Measurements from ENCODE around the gene USP34. TPM values are rescaled to one million over a fixed set of nuclear protein-coding genes. Genes with fewer than 3 reads are reported as not detected.
"Not testable (repeated sequence)": the region's sequence is repeated elsewhere in the genome, so short reads cannot be mapped to it uniquely, and the experiment has no call there.

USP34 gene
- total and polyA plus RNA-seq, 4 donors, result 25.2 to 146 (median 91.3) TPM

GRCh38 chr2:61493523-61493942 lies 22.6 kb upstream of the USP34 start:
- WGBS, 2 donors, result 57 to 62% methylated on average over 2 of the region's 2 CpGs
- intact Hi-C loops (cut with DNase I), result no loop called here
- Histone ChIP-seq H3K27ac (ENCODE audit: low read depth in 1 of 2, low read length in 2 of 2) (no peak overlapping the region), H3K9me3 (ENCODE audit: control insufficient read depth, low read length) (no peaks in the 10 kb centered on the region), H3K4me3 (ENCODE audit: low read length in 2 of 2) (no peak overlapping the region), H3K27me3 (ENCODE audit: control insufficient read depth in 1 of 2, insufficient read depth in 2 of 2, low read length in 1 of 2) (no peaks in the 10 kb centered on the region), H3K36me3 (ENCODE audit: control insufficient read depth in 1 of 2, insufficient read depth in 2 of 2, low read length in 1 of 2) (peaks cover 4 to 9% of the 10 kb centered on the region in 2 donors), H3K4me1 (ENCODE audit: control insufficient read depth in 1 of 2, insufficient read depth in 2 of 2, low read length in 2 of 2) (no peaks in the 10 kb centered on the region)
- ATAC-seq (ENCODE audit: low FRiP score) (no peak), DNase-seq (no peak)

- H3K27ac ChIP-seq (ENCODE audit: low read depth in 1 of 2, low read length in 2 of 2), result no peak overlapping the region
- H3K36me3 ChIP-seq (ENCODE audit: control insufficient read depth in 1 of 2, insufficient read depth in 2 of 2, low read length in 1 of 2), result peaks cover 4 to 7% of the 10 kb centered on the region in 2 donors
- no peak overlapping the region for H3K4me3 ChIP-seq (ENCODE audit: low read length in 2 of 2)
- intact Hi-C loops (cut with DNase I), result no loop called here
- no peak for DNase-seq
- no peaks in the 10 kb centered on the region for H3K9me3 ChIP-seq (ENCODE audit: control insufficient read depth, low read length)
- no peak for ATAC-seq (ENCODE audit: low FRiP score)
- WGBS, 2 donors, result 92 to 96% methylated on average over 2 of the region's 2 CpGs
- no peaks in the 10 kb centered on the region for H3K4me1 ChIP-seq (ENCODE audit: control insufficient read depth in 1 of 2, insufficient read depth in 2 of 2, low read length in 2 of 2)
- H3K27me3 ChIP-seq (ENCODE audit: control insufficient read depth in 1 of 2, insufficient read depth in 2 of 2, low read length in 1 of 2), result no peaks in the 10 kb centered on the region
Measured at GRCh38 chr2:61492476-61492875, 21.6 kb upstream of the USP34 start.

GRCh38 chr2:61485281-61485680 lies 14.4 kb upstream of the USP34 start:
- ATAC-seq (ENCODE audit: low FRiP score) (no peak), DNase-seq (no peak)
- Histone ChIP-seq H3K27me3 (ENCODE audit: control insufficient read depth in 1 of 2, insufficient read depth in 2 of 2, low read length in 1 of 2) (no peaks in the 10 kb centered on the region), H3K4me3 (ENCODE audit: low read length in 2 of 2) (no peak overlapping the region), H3K36me3 (ENCODE audit: control insufficient read depth in 1 of 2, insufficient read depth in 2 of 2, low read length in 1 of 2) (peaks cover 2% of the 10 kb centered on the region in 2 donors), H3K27ac (ENCODE audit: low read depth in 1 of 2, low read length in 2 of 2) (no peak overlapping the region), H3K9me3 (ENCODE audit: control insufficient read depth, low read length) (no peaks in the 10 kb centered on the region), H3K4me1 (ENCODE audit: control insufficient read depth in 1 of 2, insufficient read depth in 2 of 2, low read length in 2 of 2) (no peaks in the 10 kb centered on the region)
- intact Hi-C loops (cut with DNase I), result no loop called here
- WGBS, 2 donors, result 95 to 96% methylated on average over 5 of the region's 5 CpGs

GRCh38 chr2:61478086-61478485 lies 7.2 kb upstream of the USP34 start:
- WGBS, 2 donors, result 89 to 90% methylated on average over 6 of the region's 6 CpGs
- ATAC-seq (ENCODE audit: low FRiP score) (no peak), DNase-seq (no peak)
- H3K4me1 ChIP-seq (ENCODE audit: control insufficient read depth in 1 of 2, insufficient read depth in 2 of 2, low read length in 2 of 2), result no peaks in the 10 kb centered on the region
- no peaks in the 10 kb centered on the region for H3K9me3 ChIP-seq (ENCODE audit: control insufficient read depth, low read length)
- peaks cover 0 to 6% of the 10 kb centered on the region in 2 donors for H3K36me3 ChIP-seq (ENCODE audit: control insufficient read depth in 1 of 2, insufficient read depth in 2 of 2, low read length in 1 of 2)
- H3K4me3 ChIP-seq (ENCODE audit: low read length in 2 of 2), result no peak overlapping the region
- no peak overlapping the region for H3K27ac ChIP-seq (ENCODE audit: low read depth in 1 of 2, low read length in 2 of 2)
- intact Hi-C loops (cut with DNase I), result no loop called here
- no peaks in the 10 kb centered on the region for H3K27me3 ChIP-seq (ENCODE audit: control insufficient read depth in 1 of 2, insufficient read depth in 2 of 2, low read length in 1 of 2)

- intact Hi-C loops (cut with DNase I); H3K27me3 ChIP-seq (ENCODE audit: control insufficient read depth in 1 of 2, insufficient read depth in 2 of 2, low read length in 1 of 2); ATAC-seq (ENCODE audit: low FRiP score); H3K4me1 ChIP-seq (ENCODE audit: control insufficient read depth in 1 of 2, insufficient read depth in 2 of 2, low read length in 2 of 2); DNase-seq; H3K27ac ChIP-seq (ENCODE audit: low read depth in 1 of 2, low read length in 2 of 2); H3K4me3 ChIP-seq (ENCODE audit: low read length in 2 of 2); H3K36me3 ChIP-seq (ENCODE audit: control insufficient read depth in 1 of 2, insufficient read depth in 2 of 2, low read length in 1 of 2); H3K9me3 ChIP-seq (ENCODE audit: control insufficient read depth, low read length): not testable (repeated sequence)
- WGBS, 2 donors, result 94 to 95% methylated on average over 9 to 12 of the region's 12 CpGs
Measured at GRCh38 chr2:61476929-61477589, 6.2 kb upstream of the USP34 start.

- ATAC-seq (ENCODE audit: low FRiP score) (no peak), DNase-seq (no peak)
- 32 to 33% methylated on average over 19 of the region's 19 CpGs for WGBS, 2 donors
- H3K4me3 ChIP-seq (ENCODE audit: low read length in 2 of 2), result peak overlapping the region; percentile 91 to 97
- no peaks in the 10 kb centered on the region for H3K4me1 ChIP-seq (ENCODE audit: control insufficient read depth in 1 of 2, insufficient read depth in 2 of 2, low read length in 2 of 2)
- intact Hi-C loops (cut with DNase I), result loop anchor here in 1 of 2 donors (2.0 to 5.0 kb wide), 3 partner anchors 67 to 415 kb away; partner anchors contain the start of genes CCT4 and XPO1
- H3K27me3 ChIP-seq (ENCODE audit: control insufficient read depth in 1 of 2, insufficient read depth in 2 of 2, low read length in 1 of 2), result no peaks in the 10 kb centered on the region
- peak overlapping the region; percentile 91 to 93 for H3K27ac ChIP-seq (ENCODE audit: low read depth in 1 of 2, low read length in 2 of 2)
- no peaks in the 10 kb centered on the region for H3K36me3 ChIP-seq (ENCODE audit: control insufficient read depth in 1 of 2, insufficient read depth in 2 of 2, low read length in 1 of 2)
- H3K9me3 ChIP-seq (ENCODE audit: control insufficient read depth, low read length), result no peaks in the 10 kb centered on the region
Measured at GRCh38 chr2:61471905-61472805, 1.3 kb upstream of the USP34 start.

GRCh38 chr2:61470122-61470951 lies 550 bp downstream of the USP34 start:
- intact Hi-C loops (cut with DNase I), result loop anchor here in 1 of 2 donors (2.0 to 5.0 kb wide), 3 partner anchors 68 to 417 kb away; partner anchors contain the start of genes CCT4 and XPO1
- H3K4me3 ChIP-seq (ENCODE audit: low read length in 2 of 2), result peak overlapping the region; percentile 64 to 97
- 0 to 1% methylated on average over 26 to 89 of the region's 94 CpGs for WGBS, 2 donors
- H3K36me3 ChIP-seq (ENCODE audit: control insufficient read depth in 1 of 2, insufficient read depth in 2 of 2, low read length in 1 of 2), result no peaks in the 10 kb centered on the region
- ATAC-seq (ENCODE audit: low FRiP score) (peak; percentile 87), DNase-seq (peak; percentile 90 to 96)
- no peaks in the 10 kb centered on the region for H3K9me3 ChIP-seq (ENCODE audit: control insufficient read depth, low read length)
- H3K27me3 ChIP-seq (ENCODE audit: control insufficient read depth in 1 of 2, insufficient read depth in 2 of 2, low read length in 1 of 2), result no peaks in the 10 kb centered on the region
- H3K27ac ChIP-seq (ENCODE audit: low read depth in 1 of 2, low read length in 2 of 2), result peak overlapping the region; percentile 73 to 86
- H3K4me1 ChIP-seq (ENCODE audit: control insufficient read depth in 1 of 2, insufficient read depth in 2 of 2, low read length in 2 of 2), result no peaks in the 10 kb centered on the region

- ATAC-seq (ENCODE audit: low FRiP score) (no peak), DNase-seq (no peak)
- H3K4me1 ChIP-seq (ENCODE audit: control insufficient read depth in 1 of 2, insufficient read depth in 2 of 2, low read length in 2 of 2), result no peaks in the 10 kb centered on the region
- H3K36me3 ChIP-seq (ENCODE audit: control insufficient read depth in 1 of 2, insufficient read depth in 2 of 2, low read length in 1 of 2), result no peaks in the 10 kb centered on the region
- H3K27me3 ChIP-seq (ENCODE audit: control insufficient read depth in 1 of 2, insufficient read depth in 2 of 2, low read length in 1 of 2), result no peaks in the 10 kb centered on the region
- H3K4me3 ChIP-seq (ENCODE audit: low read length in 2 of 2), result peak overlapping the region; percentile 64 to 97
- WGBS, 2 donors, result 4 to 6% methylated on average over 8 of the region's 8 CpGs
- H3K9me3 ChIP-seq (ENCODE audit: control insufficient read depth, low read length), result no peaks in the 10 kb centered on the region
- intact Hi-C loops (cut with DNase I), result loop anchor here in 1 of 2 donors (2.0 to 5.0 kb wide), 3 partner anchors 69 to 418 kb away; partner anchors contain the start of genes CCT4 and XPO1
- peak overlapping the region; percentile 16 to 49 for H3K27ac ChIP-seq (ENCODE audit: low read depth in 1 of 2, low read length in 2 of 2)
Measured at GRCh38 chr2:61469424-61470121, 1.3 kb downstream of the USP34 start.
